ENCODE data around the gene STARD5. TPM values are rescaled to one million over a fixed set of nuclear protein-coding genes. Genes with fewer than 3 reads are reported as not detected.
A peak's percentile ranks its signal among the peaks of the same experiment; 100 is the strongest.

STARD5 gene
- total RNA-seq, 1 experiment from 2014 or later, result 2.3 TPM

DNA sequence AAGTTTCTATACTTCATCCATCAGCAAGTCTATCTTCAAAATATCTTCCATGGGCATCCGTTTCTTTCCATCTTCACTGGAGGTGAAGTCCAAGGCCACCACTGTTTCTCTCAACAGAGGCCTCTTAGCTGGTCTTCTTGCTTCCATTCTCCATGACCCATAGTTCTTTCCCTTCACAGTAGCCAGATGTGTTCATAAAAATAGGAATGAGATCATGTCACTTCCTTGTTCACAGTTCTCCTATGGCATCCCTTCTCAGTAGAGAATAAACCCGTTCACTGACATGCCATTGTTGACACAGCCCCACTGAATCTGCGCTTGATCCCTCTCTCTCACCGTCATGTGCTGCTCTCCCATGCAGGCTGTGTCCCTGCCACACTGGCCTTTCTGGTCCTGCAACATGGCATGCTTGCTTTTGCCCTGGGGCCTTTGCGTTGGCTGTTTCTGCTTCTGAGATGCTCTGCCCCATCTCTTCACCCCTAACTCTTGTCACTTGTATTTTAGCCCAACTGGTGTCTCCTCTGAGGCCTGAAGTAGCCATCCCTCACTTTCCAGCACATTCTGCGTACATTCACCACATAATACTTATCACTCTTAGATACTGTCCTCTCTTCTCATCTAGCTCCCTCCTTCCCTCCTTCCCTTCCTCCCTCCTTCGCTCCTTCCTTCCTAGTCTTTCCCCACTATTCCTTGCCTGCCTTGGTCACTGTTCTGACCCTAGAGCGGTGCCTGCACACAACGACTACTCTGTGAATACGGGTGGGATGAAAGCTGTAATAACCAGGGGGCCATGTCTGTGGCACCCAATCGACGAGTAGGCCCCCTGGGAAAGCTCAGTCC lies 42.0 kb downstream of the STARD5 start:
- no peaks in the 10 kb centered on the region for H3K79me2 ChIP-seq (ENCODE audit: insufficient read depth, low read length)
- H3K9ac ChIP-seq (ENCODE audit: extremely low read depth, insufficient read length, low read length), result no peak overlapping the region
- H3K56ac ChIP-seq (ENCODE audit: insufficient read length, low read depth, low read length), result no peak overlapping the region
- H3K27ac ChIP-seq (ENCODE audit: insufficient read length, low read depth, low read length), result no peak overlapping the region
- no peak overlapping the region for H3K4ac ChIP-seq (ENCODE audit: low read depth, low read length)
- H3K14ac ChIP-seq (ENCODE audit: insufficient read depth, low read length), result no peak overlapping the region
- 0 out of 4 replicates have a peak, but pooled peaks cover 0 to 2% of the 10 kb centered on the region in 2 experiments for H3K4me1 Mint-ChIP-seq
- H3K23ac ChIP-seq (ENCODE audit: insufficient read length, low read depth, low read length), result no peak overlapping the region
- no peak overlapping the region for H2AK5ac ChIP-seq (ENCODE audit: insufficient read length, low read length)
- H3K9me3 ChIP-seq (ENCODE audit: control insufficient read depth, low read depth, low read length), result peaks cover 4% of the 10 kb centered on the region
- no peak overlapping the region for H3K4me3 Mint-ChIP-seq
- no peak overlapping the region for H2AFZ ChIP-seq (ENCODE audit: low read length)
- no peak overlapping the region for H2BK5ac ChIP-seq (ENCODE audit: insufficient read length, low read length)
- H3K27me3 ChIP-seq (ENCODE audit: insufficient read depth, low read length), result no peaks in the 10 kb centered on the region
- no peak overlapping the region for H4K91ac ChIP-seq (ENCODE audit: insufficient read length, low read depth, low read length)
- H3K4me2 ChIP-seq (ENCODE audit: insufficient read depth, insufficient read length, low read length), result no peak overlapping the region
- no peaks in the 10 kb centered on the region for H3K4me1 ChIP-seq (ENCODE audit: insufficient read depth, low read length)
- DNase-seq, result peak; percentile 5
- no peak overlapping the region for H2BK12ac ChIP-seq (ENCODE audit: insufficient read length, low read depth, low read length)
- no peaks in the 10 kb centered on the region for H4K20me1 ChIP-seq (ENCODE audit: control insufficient read depth, insufficient read depth, insufficient read length)
- WGBS (ENCODE audit: extremely low coverage, insufficient read length, low lambda C conversion rate), result no CpG with 5 or more reads among the region's 12 CpGs
- H3K27me3 Mint-ChIP-seq (ENCODE audit: low read depth), result peaks cover 5% of the 10 kb centered on the region
- H2BK120ac ChIP-seq (ENCODE audit: low read depth, low read length, poor library complexity, severe bottlenecking), result no peak overlapping the region
- H3K79me1 ChIP-seq (ENCODE audit: insufficient read depth, low read depth, low read length, poor library complexity, severe bottlenecking), result no peaks in the 10 kb centered on the region
- no peaks in the 10 kb centered on the region for H3K23me2 ChIP-seq (ENCODE audit: insufficient read length, low read depth, low read length, poor library complexity, severe bottlenecking)
- no peak overlapping the region for H3K18ac ChIP-seq (ENCODE audit: insufficient read length, low read depth, low read length)
- no peak overlapping the region for H3T11ph ChIP-seq (ENCODE audit: low read length)
- H2BK15ac ChIP-seq (ENCODE audit: low read depth, low read length), result no peak overlapping the region
- H3K36me3 Mint-ChIP-seq (ENCODE audit: insufficient read depth in 1 of 3, low read depth in 3 of 3), result peaks cover 1 to 12% (median 6%) of the 10 kb centered on the region in 3 experiments; a peak in 6 of 7 replicates
- H3K27ac Mint-ChIP-seq, result no peak overlapping the region; a peak in 1 of 7 replicates
- peaks cover 16 to 21% of the 10 kb centered on the region in 2 experiments for H3K9me3 Mint-ChIP-seq
- TF ChIP-seq, protein P1, sequence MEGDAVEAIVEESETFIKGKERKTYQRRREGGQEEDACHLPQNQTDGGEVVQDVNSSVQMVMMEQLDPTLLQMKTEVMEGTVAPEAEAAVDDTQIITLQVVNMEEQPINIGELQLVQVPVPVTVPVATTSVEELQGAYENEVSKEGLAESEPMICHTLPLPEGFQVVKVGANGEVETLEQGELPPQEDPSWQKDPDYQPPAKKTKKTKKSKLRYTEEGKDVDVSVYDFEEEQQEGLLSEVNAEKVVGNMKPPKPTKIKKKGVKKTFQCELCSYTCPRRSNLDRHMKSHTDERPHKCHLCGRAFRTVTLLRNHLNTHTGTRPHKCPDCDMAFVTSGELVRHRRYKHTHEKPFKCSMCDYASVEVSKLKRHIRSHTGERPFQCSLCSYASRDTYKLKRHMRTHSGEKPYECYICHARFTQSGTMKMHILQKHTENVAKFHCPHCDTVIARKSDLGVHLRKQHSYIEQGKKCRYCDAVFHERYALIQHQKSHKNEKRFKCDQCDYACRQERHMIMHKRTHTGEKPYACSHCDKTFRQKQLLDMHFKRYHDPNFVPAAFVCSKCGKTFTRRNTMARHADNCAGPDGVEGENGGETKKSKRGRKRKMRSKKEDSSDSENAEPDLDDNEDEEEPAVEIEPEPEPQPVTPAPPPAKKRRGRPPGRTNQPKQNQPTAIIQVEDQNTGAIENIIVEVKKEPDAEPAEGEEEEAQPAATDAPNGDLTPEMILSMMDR (conservative IDR thresholded peaks at IDR 0.05), result no peak
- H4K5ac ChIP-seq (ENCODE audit: insufficient read length, low read depth, low read length), result no peak overlapping the region
- H2BK20ac ChIP-seq (ENCODE audit: low read depth, low read length, poor library complexity, severe bottlenecking), result no peak overlapping the region
- no peak overlapping the region for H4K8ac ChIP-seq (replicated peaks; ENCODE audit: insufficient read length, low read depth, low read length)
